ENCODE data around the gene MAJIN. TPM values are rescaled to one million over a fixed set of nuclear protein-coding genes. Genes with fewer than 3 reads are reported as not detected.

Gene MAJIN
- total and polyA plus RNA-seq, 10 of the 15 experiments (the other 5 are each of a cell fraction or from before 2014, with no cell fraction given), result 0.10 TPM; not detected in 9

DNA sequence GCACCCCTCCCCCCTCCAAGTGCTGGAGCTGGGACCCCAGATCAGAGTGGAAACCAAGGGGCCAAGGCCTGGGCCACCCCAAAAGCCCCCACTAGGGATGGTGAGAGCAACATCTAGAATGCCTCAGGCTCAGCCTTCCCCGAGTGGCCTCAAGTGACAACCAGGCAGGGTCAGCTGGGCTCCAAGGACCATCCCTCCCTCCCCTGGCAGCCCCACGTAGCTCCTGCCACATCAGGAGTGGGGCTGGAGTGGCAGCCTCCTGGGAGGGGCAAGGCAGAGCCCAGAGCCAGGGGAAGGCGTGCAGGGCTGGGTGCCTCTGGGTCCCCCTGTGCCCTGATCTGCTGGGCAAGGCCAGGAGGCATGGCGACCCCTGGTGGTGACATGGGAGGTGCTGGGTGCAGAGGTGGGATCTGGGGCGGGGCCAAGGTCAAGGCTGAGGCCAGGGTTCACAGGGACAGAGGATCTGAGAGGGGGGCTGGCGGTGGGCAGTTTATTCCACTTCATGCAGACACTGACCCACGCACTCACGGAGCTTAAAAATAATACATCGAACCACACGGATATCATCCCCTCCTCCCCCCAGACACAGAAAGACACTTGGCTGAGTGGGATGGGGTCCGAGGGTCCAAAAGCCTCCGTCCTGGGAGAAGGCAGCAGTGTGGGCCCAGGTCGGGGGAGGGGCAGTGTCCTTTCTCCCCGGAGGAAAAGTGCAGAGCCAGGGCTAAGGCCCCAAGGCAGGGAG lies 77.7 kb downstream of the MAJIN start (continued):
- TF ChIP-seq, protein P1, sequence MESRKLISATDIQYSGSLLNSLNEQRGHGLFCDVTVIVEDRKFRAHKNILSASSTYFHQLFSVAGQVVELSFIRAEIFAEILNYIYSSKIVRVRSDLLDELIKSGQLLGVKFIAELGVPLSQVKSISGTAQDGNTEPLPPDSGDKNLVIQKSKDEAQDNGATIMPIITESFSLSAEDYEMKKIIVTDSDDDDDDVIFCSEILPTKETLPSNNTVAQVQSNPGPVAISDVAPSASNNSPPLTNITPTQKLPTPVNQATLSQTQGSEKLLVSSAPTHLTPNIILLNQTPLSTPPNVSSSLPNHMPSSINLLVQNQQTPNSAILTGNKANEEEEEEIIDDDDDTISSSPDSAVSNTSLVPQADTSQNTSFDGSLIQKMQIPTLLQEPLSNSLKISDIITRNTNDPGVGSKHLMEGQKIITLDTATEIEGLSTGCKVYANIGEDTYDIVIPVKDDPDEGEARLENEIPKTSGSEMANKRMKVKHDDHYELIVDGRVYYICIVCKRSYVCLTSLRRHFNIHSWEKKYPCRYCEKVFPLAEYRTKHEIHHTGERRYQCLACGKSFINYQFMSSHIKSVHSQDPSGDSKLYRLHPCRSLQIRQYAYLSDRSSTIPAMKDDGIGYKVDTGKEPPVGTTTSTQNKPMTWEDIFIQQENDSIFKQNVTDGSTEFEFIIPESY (IDR thresholded peaks at IDR 0.05), result no peak
- TF ChIP-seq, protein P2, sequence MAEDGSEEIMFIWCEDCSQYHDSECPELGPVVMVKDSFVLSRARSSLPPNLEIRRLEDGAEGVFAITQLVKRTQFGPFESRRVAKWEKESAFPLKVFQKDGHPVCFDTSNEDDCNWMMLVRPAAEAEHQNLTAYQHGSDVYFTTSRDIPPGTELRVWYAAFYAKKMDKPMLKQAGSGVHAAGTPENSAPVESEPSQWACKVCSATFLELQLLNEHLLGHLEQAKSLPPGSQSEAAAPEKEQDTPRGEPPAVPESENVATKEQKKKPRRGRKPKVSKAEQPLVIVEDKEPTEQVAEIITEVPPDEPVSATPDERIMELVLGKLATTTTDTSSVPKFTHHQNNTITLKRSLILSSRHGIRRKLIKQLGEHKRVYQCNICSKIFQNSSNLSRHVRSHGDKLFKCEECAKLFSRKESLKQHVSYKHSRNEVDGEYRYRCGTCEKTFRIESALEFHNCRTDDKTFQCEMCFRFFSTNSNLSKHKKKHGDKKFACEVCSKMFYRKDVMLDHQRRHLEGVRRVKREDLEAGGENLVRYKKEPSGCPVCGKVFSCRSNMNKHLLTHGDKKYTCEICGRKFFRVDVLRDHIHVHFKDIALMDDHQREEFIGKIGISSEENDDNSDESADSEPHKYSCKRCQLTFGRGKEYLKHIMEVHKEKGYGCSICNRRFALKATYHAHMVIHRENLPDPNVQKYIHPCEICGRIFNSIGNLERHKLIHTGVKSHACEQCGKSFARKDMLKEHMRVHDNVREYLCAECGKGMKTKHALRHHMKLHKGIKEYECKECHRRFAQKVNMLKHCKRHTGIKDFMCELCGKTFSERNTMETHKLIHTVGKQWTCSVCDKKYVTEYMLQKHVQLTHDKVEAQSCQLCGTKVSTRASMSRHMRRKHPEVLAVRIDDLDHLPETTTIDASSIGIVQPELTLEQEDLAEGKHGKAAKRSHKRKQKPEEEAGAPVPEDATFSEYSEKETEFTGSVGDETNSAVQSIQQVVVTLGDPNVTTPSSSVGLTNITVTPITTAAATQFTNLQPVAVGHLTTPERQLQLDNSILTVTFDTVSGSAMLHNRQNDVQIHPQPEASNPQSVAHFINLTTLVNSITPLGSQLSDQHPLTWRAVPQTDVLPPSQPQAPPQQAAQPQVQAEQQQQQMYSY (CRISPR knock-in tag; IDR thresholded peaks at IDR 0.05), result no peak
- no peak for TF ChIP-seq GABPA (IDR thresholded peaks at IDR 0.05; ENCODE audit: low read depth)
- TF ChIP-seq IKZF1 (conservative IDR thresholded peaks at IDR 0.05), result no peak
- TF ChIP-seq SIN3A (IDR thresholded peaks at IDR 0.05; ENCODE audit: low read depth, low read length), result no peak
- TF ChIP-seq, protein P3, sequence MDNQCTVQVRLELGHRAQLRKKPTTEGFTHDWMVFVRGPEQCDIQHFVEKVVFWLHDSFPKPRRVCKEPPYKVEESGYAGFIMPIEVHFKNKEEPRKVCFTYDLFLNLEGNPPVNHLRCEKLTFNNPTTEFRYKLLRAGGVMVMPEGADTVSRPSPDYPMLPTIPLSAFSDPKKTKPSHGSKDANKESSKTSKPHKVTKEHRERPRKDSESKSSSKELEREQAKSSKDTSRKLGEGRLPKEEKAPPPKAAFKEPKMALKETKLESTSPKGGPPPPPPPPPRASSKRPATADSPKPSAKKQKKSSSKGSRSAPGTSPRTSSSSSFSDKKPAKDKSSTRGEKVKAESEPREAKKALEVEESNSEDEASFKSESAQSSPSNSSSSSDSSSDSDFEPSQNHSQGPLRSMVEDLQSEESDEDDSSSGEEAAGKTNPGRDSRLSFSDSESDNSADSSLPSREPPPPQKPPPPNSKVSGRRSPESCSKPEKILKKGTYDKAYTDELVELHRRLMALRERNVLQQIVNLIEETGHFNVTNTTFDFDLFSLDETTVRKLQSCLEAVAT (IDR thresholded peaks at IDR 0.05), result no peak
- TF ChIP-seq, protein P4, sequence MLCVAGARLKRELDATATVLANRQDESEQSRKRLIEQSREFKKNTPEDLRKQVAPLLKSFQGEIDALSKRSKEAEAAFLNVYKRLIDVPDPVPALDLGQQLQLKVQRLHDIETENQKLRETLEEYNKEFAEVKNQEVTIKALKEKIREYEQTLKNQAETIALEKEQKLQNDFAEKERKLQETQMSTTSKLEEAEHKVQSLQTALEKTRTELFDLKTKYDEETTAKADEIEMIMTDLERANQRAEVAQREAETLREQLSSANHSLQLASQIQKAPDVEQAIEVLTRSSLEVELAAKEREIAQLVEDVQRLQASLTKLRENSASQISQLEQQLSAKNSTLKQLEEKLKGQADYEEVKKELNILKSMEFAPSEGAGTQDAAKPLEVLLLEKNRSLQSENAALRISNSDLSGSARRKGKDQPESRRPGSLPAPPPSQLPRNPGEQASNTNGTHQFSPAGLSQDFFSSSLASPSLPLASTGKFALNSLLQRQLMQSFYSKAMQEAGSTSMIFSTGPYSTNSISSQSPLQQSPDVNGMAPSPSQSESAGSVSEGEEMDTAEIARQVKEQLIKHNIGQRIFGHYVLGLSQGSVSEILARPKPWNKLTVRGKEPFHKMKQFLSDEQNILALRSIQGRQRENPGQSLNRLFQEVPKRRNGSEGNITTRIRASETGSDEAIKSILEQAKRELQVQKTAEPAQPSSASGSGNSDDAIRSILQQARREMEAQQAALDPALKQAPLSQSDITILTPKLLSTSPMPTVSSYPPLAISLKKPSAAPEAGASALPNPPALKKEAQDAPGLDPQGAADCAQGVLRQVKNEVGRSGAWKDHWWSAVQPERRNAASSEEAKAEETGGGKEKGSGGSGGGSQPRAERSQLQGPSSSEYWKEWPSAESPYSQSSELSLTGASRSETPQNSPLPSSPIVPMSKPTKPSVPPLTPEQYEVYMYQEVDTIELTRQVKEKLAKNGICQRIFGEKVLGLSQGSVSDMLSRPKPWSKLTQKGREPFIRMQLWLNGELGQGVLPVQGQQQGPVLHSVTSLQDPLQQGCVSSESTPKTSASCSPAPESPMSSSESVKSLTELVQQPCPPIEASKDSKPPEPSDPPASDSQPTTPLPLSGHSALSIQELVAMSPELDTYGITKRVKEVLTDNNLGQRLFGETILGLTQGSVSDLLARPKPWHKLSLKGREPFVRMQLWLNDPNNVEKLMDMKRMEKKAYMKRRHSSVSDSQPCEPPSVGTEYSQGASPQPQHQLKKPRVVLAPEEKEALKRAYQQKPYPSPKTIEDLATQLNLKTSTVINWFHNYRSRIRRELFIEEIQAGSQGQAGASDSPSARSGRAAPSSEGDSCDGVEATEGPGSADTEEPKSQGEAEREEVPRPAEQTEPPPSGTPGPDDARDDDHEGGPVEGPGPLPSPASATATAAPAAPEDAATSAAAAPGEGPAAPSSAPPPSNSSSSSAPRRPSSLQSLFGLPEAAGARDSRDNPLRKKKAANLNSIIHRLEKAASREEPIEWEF (IDR thresholded peaks at IDR 0.05; ENCODE audit: insufficient replicate concordance, low read depth, low read length), result no peak
- no peak for TF ChIP-seq TCF7 (IDR thresholded peaks at IDR 0.05; ENCODE audit: borderline replicate concordance)
- TF ChIP-seq NFXL1 (IDR thresholded peaks at IDR 0.05; ENCODE audit: borderline replicate concordance), result no peak
- peak; percentile 91 for TF ChIP-seq HDGF (IDR thresholded peaks at IDR 0.05)
- TF ChIP-seq SMAD1 (IDR thresholded peaks at IDR 0.05; ENCODE audit: low read depth, partially characterized antibody), result no peak
